Endothelial cell of umbilical vein (primary cell): Measurements from ENCODE around the gene TCERG1L. TPM values are rescaled to one million over a fixed set of nuclear protein-coding genes. Genes with fewer than 3 reads are reported as not detected.

ENCODE experiments used
- BruUV-seq: library from RNA; stranded (reverse); fragments of 400-500 nt; replicated peaks from 2 replicates; lab custom pipeline; 2021; lab: Mats Ljungman, UMichigan
- CTCF ChIA-PET: fragments of 300-600, 350-600 bp; sonication (Branson Sonifier 250); formaldehyde crosslinking; loops from one replicate; lab custom pipeline; 2021; ENCODE audit warnings: antibody characterized with exemption, inconsistent platforms; lab: Charles Lee
- POLR2A ChIA-PET: fragments of 300-600, 350-600 bp; sonication (Branson Sonifier 250); formaldehyde crosslinking; loops from one replicate; lab custom pipeline; 2021; ENCODE audit warnings: antibody characterized with exemption, inconsistent platforms; lab: Charles Lee
- DNase-seq: peaks from one replicate; pipeline ENCODE4 v3.0.0-alpha.2; 2011; ENCODE audit warnings: low read depth, low spot score
- FAIRE-seq: peaks from 2 replicates; lab custom pipeline; 2011; peaks lifted over from hg19 to GRCh38; lab: Jason Lieb, UNC
- H2AFZ ChIP-seq: 2 replicates; pipeline ENCODE4 v1.6.0; 2012; ENCODE audit warnings: low read depth, low read length, control low read depth, inconsistent platforms
- H3K27ac ChIP-seq: 2 replicates; pipeline ENCODE4 v1.5.1; 2011; ENCODE audit warnings: low read depth, mild to moderate bottlenecking, control low read depth, low read length, moderate library complexity; ENCODE audit not compliant: insufficient read depth
- H3K27me3 ChIP-seq, 2 experiments: 2 replicates each; pipeline versions ENCODE4 v1.6.0 to v1.6.1; 2011; ENCODE audit warnings: low read length in 2 of 2, mixed read lengths in 1 of 2; ENCODE audit not compliant: control insufficient read depth in 2 of 2, insufficient read depth in 2 of 2
- H3K36me3 ChIP-seq, 2 experiments: 2 replicates in 1 of 2; 3 replicates in 1 of 2; pipeline ENCODE4 v1.5.1; 2011; ENCODE audit warnings: low read length in 2 of 2, mild to moderate bottlenecking in 1 of 2, moderate library complexity in 1 of 2; ENCODE audit not compliant: control insufficient read depth in 2 of 2, insufficient read depth in 2 of 2; ENCODE audit errors: extremely low read depth in 1 of 2
- H3K4me1 ChIP-seq: 3 replicates; pipeline ENCODE4 v1.5.1; 2011; ENCODE audit warnings: mild to moderate bottlenecking, low read length; ENCODE audit not compliant: control insufficient read depth, insufficient read depth; ENCODE audit errors: extremely low read depth
- H3K4me2 ChIP-seq: 2 replicates; pipeline ENCODE4 v1.6.1; 2011; ENCODE audit warnings: low read length, control low read depth, mixed read lengths; ENCODE audit not compliant: insufficient read depth
- H3K4me3 ChIP-seq, 3 experiments: fragments of 200-600 bp in 1 of 3; sonication (generic), shearing (Covaris generic) in 1 of 3; replicated peaks in 1 of 3; 2 replicates each; pipeline ENCODE4 v1.5.1; 2011 to 2016; ENCODE audit warnings: control low read depth in 3 of 3, low read length in 3 of 3, mild to moderate bottlenecking in 2 of 3, inconsistent platforms in 1 of 3, low read depth in 1 of 3, moderate library complexity in 1 of 3; ENCODE audit not compliant: insufficient read depth in 1 of 3
- H3K79me2 ChIP-seq: 2 replicates; pipeline ENCODE4 v1.6.0; 2012; ENCODE audit warnings: low read length, inconsistent platforms; ENCODE audit not compliant: control insufficient read depth, insufficient read depth
- H3K9ac ChIP-seq: replicated peaks from 2 replicates; pipeline ENCODE3; 2011; ENCODE audit warnings: low read length, control low read depth; ENCODE audit not compliant: insufficient read depth; ENCODE audit errors: extremely low read depth
- H3K9me1 ChIP-seq: replicated peaks from 3 replicates; pipeline ENCODE4 v1.6.0; 2011; ENCODE audit warnings: mild to moderate bottlenecking, low read length; ENCODE audit not compliant: control insufficient read depth, insufficient read depth; ENCODE audit errors: extremely low read depth
- H3K9me3 ChIP-seq: replicated peaks from 2 replicates; pipeline ENCODE4 v1.5.1; 2012; ENCODE audit warnings: low read length, inconsistent platforms; ENCODE audit not compliant: control insufficient read depth, insufficient read depth
- H4K20me1 ChIP-seq: replicated peaks from 2 replicates; pipeline ENCODE3; 2011; ENCODE audit warnings: mild to moderate bottlenecking, low read length; ENCODE audit not compliant: control insufficient read depth, insufficient read depth; ENCODE audit errors: extremely low read depth
- CTCF ChIP-seq, 2 donors: IDR thresholded peaks; 1 replicate in 1 of 2; 2 replicates in 1 of 2; pipeline ENCODE4 v1.5.1; 2011; ENCODE audit warnings: low read length in 2 of 2, mild to moderate bottlenecking in 2 of 2, moderate library complexity in 2 of 2, control low read depth in 1 of 2, inconsistent platforms in 1 of 2, low read depth in 1 of 2; ENCODE audit not compliant: insufficient read depth in 1 of 2; ENCODE audit errors: extremely low read depth in 1 of 2
- EZH2 ChIP-seq: IDR thresholded peaks from 2 replicates; pipeline ENCODE4 v1.6.1; 2012; ENCODE audit warnings: borderline replicate concordance, low read depth, mild to moderate bottlenecking, moderate library complexity, low read length, inconsistent platforms; ENCODE audit not compliant: severe bottlenecking
- FOS ChIP-seq: IDR thresholded peaks from 2 replicates; pipeline ENCODE4 v1.6.1; 2011; ENCODE audit warnings: mild to moderate bottlenecking, low read length, moderate library complexity, borderline replicate concordance; ENCODE audit not compliant: insufficient read depth
- GATA2 ChIP-seq: IDR thresholded peaks from 2 replicates; pipeline ENCODE4 v1.7.0; 2011; ENCODE audit warnings: low read depth, mild to moderate bottlenecking, moderate library complexity, mixed read lengths, low read length; ENCODE audit not compliant: insufficient read length, insufficient read depth
- JUN ChIP-seq: IDR thresholded peaks from 2 replicates; pipeline ENCODE4 v1.6.1; 2011; ENCODE audit warnings: borderline replicate concordance, low read depth; ENCODE audit not compliant: insufficient read length, insufficient read depth
- MAX ChIP-seq: IDR thresholded peaks from 2 replicates; pipeline ENCODE4 v1.6.1; 2011; ENCODE audit not compliant: insufficient read depth, insufficient read length
- MYC ChIP-seq: IDR thresholded peaks from one replicate; pipeline ENCODE4 v1.6.1; 2011; ENCODE audit warnings: mild to moderate bottlenecking, low read depth, low read length
- POLR2A ChIP-seq: IDR thresholded peaks from 2 replicates; pipeline ENCODE4 v1.6.1; 2012; ENCODE audit warnings: low read depth, mild to moderate bottlenecking, control low read depth, low read length
- POLR2AphosphoS5 ChIP-seq: IDR thresholded peaks from 2 replicates; pipeline ENCODE4 v1.6.1; 2012; ENCODE audit warnings: low read depth, mild to moderate bottlenecking, control low read depth, low read length, moderate library complexity; ENCODE audit not compliant: insufficient read depth
- dilution Hi-C: fragments of 300-500 bp; cut with MboI; formaldehyde crosslinking; loops from one replicate; pipeline ENCODE4 v1.15.0; 2019; ENCODE audit warnings: low sequenced_read_pairs; ENCODE audit not compliant: extremely low pct_ligation_motif_present
- intact Hi-C: fragments of 100-400 bp; cut with micrococcal nuclease; formaldehyde crosslinking; loops from one replicate; pipeline ENCODE4 v1.10.0; 2022
- polyA plus RNA-seq, 4 experiments: library from polyadenylated mRNA; depleted of rRNA in 3 of 4; stranded (reverse) in 3 of 4; unstranded in 1 of 4; fragments of >200 nt; gene quantifications; 2 replicates each; pipeline versions ENCODE4 v1.2.1 to v1.2.3, GENCODE V29; 2011 to 2012; ENCODE audit warnings: missing spikeins in 1 of 4
- total RNA-seq: library from RNA; stranded (reverse); gene quantifications from 2 replicates; pipeline ENCODE4 v1.2.3, GENCODE V29; 2021

The TCERG1L gene
- total and polyA plus RNA-seq, 2 donors (not counting 3 experiments of a cell fraction or from before 2014, with no cell fraction given), result not detected

- dilution Hi-C loops, result no loop called here
- TF ChIP-seq POLR2AphosphoS5 (no peak), POLR2A (no peak), GATA2 (no peak), MAX (no peak), CTCF (IDR thresholded peaks at IDR 0.05; ENCODE audit: extremely low read depth in 1 of 2, insufficient read depth in 1 of 2, low read depth in 1 of 2, low read length in 2 of 2) (no peak), FOS (no peak), JUN (no peak), EZH2 (no peak), MYC (no peak)
- H3K4me3 ChIP-seq, result no peak overlapping the region
- DNase-seq, result no peak
- no peaks in the 10 kb centered on the region for H4K20me1 ChIP-seq
- BruUV-seq, result no TSS peak
- H3K27me3 ChIP-seq, result no peaks in the 10 kb centered on the region
- H3K79me2 ChIP-seq, result no peaks in the 10 kb centered on the region
- ChIA-PET POLR2A (no interaction called here), CTCF (no interaction called here)
- no peak for FAIRE-seq
- H3K4me2 ChIP-seq, result no peak overlapping the region
- no peak overlapping the region for H3K27ac ChIP-seq
- no peak overlapping the region for H2AFZ ChIP-seq
- H3K4me1 ChIP-seq, result no peaks in the 10 kb centered on the region
- intact Hi-C loops, result no loop called here
- H3K36me3 ChIP-seq, result no peaks in the 10 kb centered on the region
- H3K9ac ChIP-seq, result no peak overlapping the region
- no peaks in the 10 kb centered on the region for H3K9me1 ChIP-seq
- H3K9me3 ChIP-seq, result peaks cover 6% of the 10 kb centered on the region
These were observed 161.4 kb downstream of the TCERG1L start for GRCh38 chr10:131150126-131150525.
